ENCODE data around the gene UST.
"Not testable (repeated sequence)": the region's sequence is repeated elsewhere in the genome, so short reads cannot be mapped to it uniquely, and the experiment has no call there.

Gene UST

GRCh38 chr6:149015535-149016525 is 269.0 kb downstream of the UST start:
- DNase-seq = no peak

- DNase-seq = no peak
Measured at GRCh38 chr6:149016716-149017115, 269.9 kb downstream of the UST start.

- no peak for DNase-seq
Measured at GRCh38 chr6:149020319-149020718, 273.5 kb downstream of the UST start.

- DNase-seq = no peak
Measured at GRCh38 chr6:149024361-149024760, 277.5 kb downstream of the UST start.

- DNase-seq = no peak
Measured at GRCh38 chr6:149025061-149025460, 278.2 kb downstream of the UST start.

- no peak for DNase-seq
Measured at GRCh38 chr6:149026530-149026942, 279.7 kb downstream of the UST start.

- no peak for DNase-seq
Measured at GRCh38 chr6:149027484-149027883, 280.7 kb downstream of the UST start.

GRCh38 chr6:149028767-149029405 is 282.1 kb downstream of the UST start:
- peak; percentile 69 for DNase-seq

GRCh38 chr6:149031201-149031858 is 284.5 kb downstream of the UST start:
- no peak for DNase-seq

GRCh38 chr6:149031859-149032598 is 285.2 kb downstream of the UST start:
- no peak for DNase-seq

GRCh38 chr6:149032599-149033405 is 286.0 kb downstream of the UST start:
- no peak for DNase-seq

GRCh38 chr6:149033454-149033853 is 286.6 kb downstream of the UST start:
- no peak for DNase-seq

GRCh38 chr6:149035766-149036165 is 288.9 kb downstream of the UST start:
- no peak for DNase-seq

- no peak for DNase-seq
Measured at GRCh38 chr6:149037051-149037671, 290.3 kb downstream of the UST start.

GRCh38 chr6:149039025-149039424 is 292.2 kb downstream of the UST start:
- DNase-seq = not testable (repeated sequence)

- no peak for DNase-seq
Measured at GRCh38 chr6:149041953-149042352, 295.1 kb downstream of the UST start.

- DNase-seq = no peak
Measured at GRCh38 chr6:149043476-149044130, 296.8 kb downstream of the UST start.

GRCh38 chr6:149044528-149044927 is 297.7 kb downstream of the UST start:
- DNase-seq = no peak

GRCh38 chr6:149045404-149045803 is 298.6 kb downstream of the UST start:
- no peak for DNase-seq

- DNase-seq = no peak
Measured at GRCh38 chr6:149046164-149046821, 299.5 kb downstream of the UST start.

All from activated gamma-delta T cell treated with Interleukin-2 at 50 U/mL for 16 hours (primary cell).